ENCODE results near the gene APOBR. TPM values are rescaled to one million over a fixed set of nuclear protein-coding genes. Genes with fewer than 3 reads are reported as not detected.
"Not testable (repeated sequence)": the region's sequence is repeated elsewhere in the genome, so short reads cannot be mapped to it uniquely, and the experiment has no call there.

The APOBR gene
- total and polyA plus RNA-seq, 2 donors (not counting 3 experiments of a cell fraction or from before 2014, with no cell fraction given), result not detected

GRCh38 chr16:28482026-28482425 is 12.4 kb upstream of the APOBR start:
- no peak for TF ChIP-seq POLR2A (IDR thresholded peaks at IDR 0.05; ENCODE audit: low read depth, low read length)
- TF ChIP-seq CTCF (IDR thresholded peaks at IDR 0.05; ENCODE audit: extremely low read depth in 1 of 2, insufficient read depth in 1 of 2, low read depth in 1 of 2, low read length in 2 of 2), result no peak
- no peak for TF ChIP-seq MYC (IDR thresholded peaks at IDR 0.05; ENCODE audit: low read depth, low read length)
- TF ChIP-seq GATA2 (IDR thresholded peaks at IDR 0.05; ENCODE audit: insufficient read depth, insufficient read length, low read depth, low read length), result no peak
- TF ChIP-seq JUN (IDR thresholded peaks at IDR 0.05; ENCODE audit: borderline replicate concordance, insufficient read depth, insufficient read length, low read depth), result no peak
- TF ChIP-seq FOS (IDR thresholded peaks at IDR 0.05; ENCODE audit: borderline replicate concordance, insufficient read depth, low read length), result no peak
- no peak for TF ChIP-seq EZH2 (IDR thresholded peaks at IDR 0.05; ENCODE audit: borderline replicate concordance, low read depth, low read length, severe bottlenecking)
- TF ChIP-seq POLR2AphosphoS5 (IDR thresholded peaks at IDR 0.05; ENCODE audit: insufficient read depth, low read depth, low read length), result no peak
- TF ChIP-seq, protein P1, sequence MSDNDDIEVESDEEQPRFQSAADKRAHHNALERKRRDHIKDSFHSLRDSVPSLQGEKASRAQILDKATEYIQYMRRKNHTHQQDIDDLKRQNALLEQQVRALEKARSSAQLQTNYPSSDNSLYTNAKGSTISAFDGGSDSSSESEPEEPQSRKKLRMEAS (IDR thresholded peaks at IDR 0.05; ENCODE audit: insufficient read depth, insufficient read length), result no peak
- Histone ChIP-seq H3K9ac (replicated peaks; ENCODE audit: extremely low read depth, insufficient read depth, low read length) (no peak overlapping the region), H3K27ac (ENCODE audit: insufficient read depth, low read depth, low read length) (no peak overlapping the region), H2AFZ (ENCODE audit: low read depth, low read length) (no peak overlapping the region), H3K4me3 (replicated peaks in 1 of 3; ENCODE audit: insufficient read depth in 1 of 3, low read depth in 1 of 3, low read length in 3 of 3) (no peak overlapping the region), H4K20me1 (replicated peaks; ENCODE audit: control insufficient read depth, extremely low read depth, insufficient read depth, low read length) (no peaks in the 10 kb centered on the region), H3K4me1 (ENCODE audit: control insufficient read depth, extremely low read depth, insufficient read depth, low read length) (no peaks in the 10 kb centered on the region), H3K27me3 (ENCODE audit: control insufficient read depth in 2 of 2, insufficient read depth in 2 of 2, low read length in 2 of 2) (no peaks in the 10 kb centered on the region), H3K79me2 (ENCODE audit: control insufficient read depth, insufficient read depth, low read length) (no peaks in the 10 kb centered on the region), H3K9me1 (replicated peaks; ENCODE audit: control insufficient read depth, extremely low read depth, insufficient read depth, low read length) (no peaks in the 10 kb centered on the region), H3K36me3 (ENCODE audit: control insufficient read depth in 2 of 2, extremely low read depth in 1 of 2, insufficient read depth in 2 of 2, low read length in 2 of 2) (peaks cover 2 to 12% of the 10 kb centered on the region in 2 experiments), H3K9me3 (replicated peaks; ENCODE audit: control insufficient read depth, insufficient read depth, low read length) (no peaks in the 10 kb centered on the region), H3K4me2 (ENCODE audit: insufficient read depth, low read length) (no peak overlapping the region)
- DNase-seq (ENCODE audit: low read depth, low spot score) (no peak), FAIRE-seq (no peak)
- ChIA-PET CTCF (no interaction called here), POLR2A (no interaction called here)
- no TSS peak for BruUV-seq (replicated peaks)
- intact Hi-C loops (cut with micrococcal nuclease), result no loop called here
- dilution Hi-C loops (cut with MboI; ENCODE audit: extremely low pct_ligation_motif_present, low sequenced_read_pairs), result no loop called here

- BruUV-seq (replicated peaks); dilution Hi-C loops (cut with MboI; ENCODE audit: extremely low pct_ligation_motif_present, low sequenced_read_pairs): not testable (repeated sequence)
- POLR2A ChIA-PET, result interaction anchor here (0.6 kb wide), 1 partner anchor 9 kb away, joined by 4 read pairs; no protein-coding TSS in a partner anchor
Measured at GRCh38 chr16:28483361-28483760, 11.1 kb upstream of the APOBR start.

More at GRCh38 chr16:28483361-28483760, 11.1 kb upstream of the APOBR start:
- H3K9me1 ChIP-seq (replicated peaks; ENCODE audit: control insufficient read depth, extremely low read depth, insufficient read depth, low read length); H4K20me1 ChIP-seq (replicated peaks; ENCODE audit: control insufficient read depth, extremely low read depth, insufficient read depth, low read length); H3K27me3 ChIP-seq (ENCODE audit: control insufficient read depth in 2 of 2, insufficient read depth in 2 of 2, low read length in 2 of 2); H3K9me3 ChIP-seq (replicated peaks; ENCODE audit: control insufficient read depth, insufficient read depth, low read length); H3K4me1 ChIP-seq (ENCODE audit: control insufficient read depth, extremely low read depth, insufficient read depth, low read length); H3K4me3 ChIP-seq (replicated peaks in 1 of 3; ENCODE audit: insufficient read depth in 1 of 3, low read depth in 1 of 3, low read length in 3 of 3); H3K79me2 ChIP-seq (ENCODE audit: control insufficient read depth, insufficient read depth, low read length); H3K9ac ChIP-seq (replicated peaks; ENCODE audit: extremely low read depth, insufficient read depth, low read length); H3K27ac ChIP-seq (ENCODE audit: insufficient read depth, low read depth, low read length); intact Hi-C loops (cut with micrococcal nuclease); FAIRE-seq; DNase-seq (ENCODE audit: low read depth, low spot score); H2AFZ ChIP-seq (ENCODE audit: low read depth, low read length); H3K4me2 ChIP-seq (ENCODE audit: insufficient read depth, low read length); CTCF ChIA-PET: not testable (repeated sequence)
- H3K36me3 ChIP-seq (ENCODE audit: control insufficient read depth in 2 of 2, extremely low read depth in 1 of 2, insufficient read depth in 2 of 2, low read length in 2 of 2), result peaks cover 2 to 13% of the 10 kb centered on the region in 2 experiments

Measured in endothelial cell of umbilical vein (primary cell).